Peyer's patch (tissue), 4 donors: ENCODE measurements around the gene ZFP57. TPM values are rescaled to one million over a fixed set of nuclear protein-coding genes. Genes with fewer than 3 reads are reported as not detected.

Experiments used
- DNase-seq, 3 donors: peaks; one replicate each; pipeline ENCODE4 v3.0.0-alpha.2; 2017 to 2019
- H3K27ac ChIP-seq, 4 donors: fragments of 200-600 bp; sonication (generic); one replicate each; pipeline ENCODE4 v1.5.1; 2016 to 2019
- H3K27me3 ChIP-seq, 2 donors: fragments of 200-600 bp; sonication (generic); one replicate each; pipeline ENCODE4 v1.5.1; 2019
- H3K36me3 ChIP-seq, 3 donors: fragments of 200-600 bp; sonication (generic); one replicate each; pipeline ENCODE4 v1.5.1; 2016 to 2019
- H3K4me1 ChIP-seq, 4 donors: fragments of 200-600 bp; sonication (generic); one replicate each; pipeline ENCODE4 v1.5.1; 2016 to 2019
- H3K4me3 ChIP-seq, 4 donors: fragments of 200-600 bp; sonication (generic); 1 replicate in 3 of 4; 2 replicates in 1 of 4; pipeline ENCODE4 v1.5.1; 2016 to 2019; ENCODE audit warnings: mild to moderate bottlenecking in 1 of 4
- H3K9me3 ChIP-seq, 4 donors: fragments of 200-600 bp; sonication (generic); one replicate each; pipeline ENCODE4 v1.5.1; 2016 to 2019; ENCODE audit warnings: mild to moderate bottlenecking in 1 of 4
- POLR2A ChIP-seq, 2 donors: fragments of 450-650 bp; IDR thresholded peaks; one replicate each; pipeline ENCODE4 v1.5.1; 2017; ENCODE audit warnings: antibody characterized with exemption in 2 of 2, mild to moderate bottlenecking in 2 of 2, moderate library complexity in 2 of 2
- total RNA-seq, 4 donors: library from RNA; depleted of rRNA; stranded (reverse); fragments of >200 nt; gene quantifications; one replicate each; pipeline ENCODE4 v1.1.0, GENCODE V29; 2016
- TF ChIP-seq, protein P1 (sequence below), 6 experiments: fragments of 450-650 bp in 4 of 6; fragments of 200-600 bp in 2 of 6; sonication (generic) in 1 of 6; IDR thresholded peaks; one replicate each; pipeline ENCODE4 v1.5.1; 2017 to 2019; ENCODE audit warnings: antibody characterized with exemption in 6 of 6, mild to moderate bottlenecking in 3 of 6, moderate library complexity in 1 of 6

The ZFP57 gene
- total RNA-seq, 4 donors from 2014 or later = 1.6 TPM; not detected in 3

DNA sequence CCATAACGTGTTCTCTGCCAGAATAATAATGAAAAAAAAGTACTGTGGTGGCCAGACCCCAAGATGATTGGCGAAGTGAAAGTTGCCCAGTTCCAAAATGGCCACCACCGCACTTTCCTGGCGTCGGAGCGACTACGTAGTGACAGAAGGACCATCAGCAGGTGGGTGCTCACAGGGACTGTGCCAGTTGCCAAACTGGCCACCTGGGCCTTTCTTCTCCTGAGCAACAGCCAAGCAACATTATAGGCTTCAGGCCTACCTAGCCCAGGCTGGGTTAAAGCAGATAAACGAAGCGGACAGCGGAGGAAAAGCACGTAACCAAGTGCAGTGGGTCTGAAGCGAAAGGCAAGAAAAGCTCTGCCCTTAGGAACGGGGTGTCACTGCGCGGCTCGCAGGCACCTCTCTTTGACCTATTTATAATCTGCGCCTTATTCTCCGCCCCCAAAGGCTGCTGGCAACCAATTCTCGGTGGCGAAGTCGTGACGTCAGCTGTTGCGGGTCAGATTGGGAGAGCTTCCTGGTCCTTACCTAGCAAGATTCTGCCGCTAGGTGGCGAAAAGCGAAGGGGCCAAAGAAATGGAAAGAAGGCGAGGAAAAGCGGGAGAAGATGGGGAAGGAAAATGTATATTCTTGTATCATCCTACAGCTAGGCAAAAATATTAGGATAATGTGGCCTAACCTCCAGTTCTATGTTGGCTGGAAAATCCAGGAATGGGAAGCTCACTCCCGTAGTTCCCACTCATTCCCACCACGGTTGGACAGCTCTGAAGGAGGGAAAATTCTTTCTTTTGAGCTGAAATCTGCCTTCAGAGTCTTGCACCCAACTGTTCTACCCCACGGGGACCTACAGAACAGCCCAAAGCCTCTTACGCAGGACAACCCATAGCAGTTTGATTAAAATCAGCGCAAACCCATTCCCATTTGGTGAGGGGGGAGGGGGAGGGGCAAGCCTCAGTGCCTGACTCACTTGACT, 31.0 kb downstream of the ZFP57 start:
- peak overlapping the region; percentile 94 to 98 (median 94) for H3K27ac ChIP-seq
- peak; percentile 97 to 100 (median 100) for DNase-seq
- no peaks in the 10 kb centered on the region for H3K27me3 ChIP-seq
- H3K36me3 ChIP-seq = no peaks in the 10 kb centered on the region
- peak; percentile 83 to 92 for TF ChIP-seq POLR2A (IDR thresholded peaks at IDR 0.05)
- TF ChIP-seq, protein P1, sequence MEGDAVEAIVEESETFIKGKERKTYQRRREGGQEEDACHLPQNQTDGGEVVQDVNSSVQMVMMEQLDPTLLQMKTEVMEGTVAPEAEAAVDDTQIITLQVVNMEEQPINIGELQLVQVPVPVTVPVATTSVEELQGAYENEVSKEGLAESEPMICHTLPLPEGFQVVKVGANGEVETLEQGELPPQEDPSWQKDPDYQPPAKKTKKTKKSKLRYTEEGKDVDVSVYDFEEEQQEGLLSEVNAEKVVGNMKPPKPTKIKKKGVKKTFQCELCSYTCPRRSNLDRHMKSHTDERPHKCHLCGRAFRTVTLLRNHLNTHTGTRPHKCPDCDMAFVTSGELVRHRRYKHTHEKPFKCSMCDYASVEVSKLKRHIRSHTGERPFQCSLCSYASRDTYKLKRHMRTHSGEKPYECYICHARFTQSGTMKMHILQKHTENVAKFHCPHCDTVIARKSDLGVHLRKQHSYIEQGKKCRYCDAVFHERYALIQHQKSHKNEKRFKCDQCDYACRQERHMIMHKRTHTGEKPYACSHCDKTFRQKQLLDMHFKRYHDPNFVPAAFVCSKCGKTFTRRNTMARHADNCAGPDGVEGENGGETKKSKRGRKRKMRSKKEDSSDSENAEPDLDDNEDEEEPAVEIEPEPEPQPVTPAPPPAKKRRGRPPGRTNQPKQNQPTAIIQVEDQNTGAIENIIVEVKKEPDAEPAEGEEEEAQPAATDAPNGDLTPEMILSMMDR (IDR thresholded peaks at IDR 0.05) = peak; percentile 93 to 97 (median 94)
- peak overlapping the region; percentile 55 to 74 (median 62) for H3K4me3 ChIP-seq
- peaks cover 0 to 11% (median 0%) of the 10 kb centered on the region in 4 donors for H3K4me1 ChIP-seq
- H3K9me3 ChIP-seq = no peaks in the 10 kb centered on the region

DNA sequence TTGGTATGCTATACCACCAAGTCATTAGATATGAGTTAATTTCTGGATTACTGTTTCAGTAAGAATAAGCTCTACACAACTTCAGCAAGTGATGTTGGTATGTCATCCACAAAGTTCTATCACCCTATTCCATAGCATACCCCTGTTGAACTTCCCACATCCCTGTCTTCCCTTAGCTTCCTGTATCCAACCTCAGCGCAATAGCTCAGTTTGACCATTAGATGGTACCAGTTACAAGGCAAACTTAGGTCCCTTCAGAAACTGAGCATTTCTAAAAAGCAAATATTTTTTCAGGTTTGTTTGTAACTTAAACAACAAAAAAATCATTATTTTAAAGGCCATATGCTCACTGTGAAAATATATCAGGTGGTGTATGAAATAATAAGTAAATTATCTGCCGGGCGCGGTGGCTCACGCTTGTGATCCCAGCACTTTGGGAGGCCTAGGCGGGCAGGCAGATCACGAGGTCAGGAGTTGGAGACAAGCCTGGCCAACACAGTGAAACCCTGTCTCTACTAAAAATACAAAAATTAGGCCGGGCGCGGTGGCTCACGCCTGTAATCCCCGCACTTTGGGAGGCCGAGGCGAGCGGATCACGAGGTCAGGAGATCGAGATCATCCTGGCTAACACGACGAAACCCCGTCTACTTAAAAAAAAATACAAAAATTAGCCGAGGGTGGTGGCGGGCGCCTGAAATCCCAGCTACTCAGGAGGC, 32.9 kb downstream of the ZFP57 start:
- DNase-seq = no peak
- Histone ChIP-seq H3K4me1 (peaks cover 0 to 11% (median 0%) of the 10 kb centered on the region in 4 donors), H3K4me3 (no peak overlapping the region), H3K9me3 (no peaks in the 10 kb centered on the region), H3K36me3 (no peaks in the 10 kb centered on the region), H3K27me3 (no peaks in the 10 kb centered on the region), H3K27ac (no peak overlapping the region)
- no peak for TF ChIP-seq POLR2A (IDR thresholded peaks at IDR 0.05)
- TF ChIP-seq, protein P1 (IDR thresholded peaks at IDR 0.05) = peak in 5 of 6 experiments; percentile 10 to 51 (median 41)

DNA sequence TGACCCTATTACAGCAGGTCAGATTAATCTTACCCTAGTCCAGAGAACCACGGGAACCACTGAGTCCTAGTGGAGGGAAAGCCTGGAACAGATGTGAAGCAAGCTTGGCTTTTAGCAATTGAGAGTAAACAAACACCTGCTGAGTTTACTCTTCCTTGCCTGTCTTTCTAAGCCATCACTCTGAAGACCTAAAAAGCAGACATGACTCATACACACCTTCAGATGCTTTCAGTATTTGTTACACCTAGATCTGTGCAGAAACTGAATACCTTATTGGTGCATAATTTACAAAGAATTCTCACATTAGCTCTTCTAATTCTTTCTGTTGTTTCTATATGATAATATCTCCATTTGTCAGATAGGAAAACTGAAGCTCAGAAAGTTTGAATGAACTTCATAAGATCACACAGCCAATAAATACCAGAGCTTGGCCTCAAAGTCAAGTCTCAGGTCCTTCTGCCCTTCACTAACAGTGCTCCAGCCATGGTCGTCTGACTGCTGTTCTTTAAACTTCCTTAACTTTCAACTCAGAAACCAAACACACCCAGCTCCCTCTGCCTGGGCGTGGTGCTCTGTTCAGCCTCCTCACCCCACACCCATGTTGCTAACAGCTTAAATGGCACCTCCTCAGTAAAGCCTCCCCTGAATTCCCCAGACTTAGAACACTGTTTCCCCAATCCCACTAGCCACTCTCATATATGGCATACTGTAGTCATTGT, 39.4 kb downstream of the ZFP57 start:
- no peak for TF ChIP-seq POLR2A (IDR thresholded peaks at IDR 0.05)
- TF ChIP-seq, protein P1 (IDR thresholded peaks at IDR 0.05) = no peak
- Histone ChIP-seq H3K27me3 (no peaks in the 10 kb centered on the region), H3K4me3 (no peak overlapping the region), H3K27ac (no peak overlapping the region), H3K4me1 (no peaks in the 10 kb centered on the region), H3K36me3 (no peaks in the 10 kb centered on the region), H3K9me3 (no peaks in the 10 kb centered on the region)
- peak in 1 of 3 donors; percentile 60 for DNase-seq

DNA sequence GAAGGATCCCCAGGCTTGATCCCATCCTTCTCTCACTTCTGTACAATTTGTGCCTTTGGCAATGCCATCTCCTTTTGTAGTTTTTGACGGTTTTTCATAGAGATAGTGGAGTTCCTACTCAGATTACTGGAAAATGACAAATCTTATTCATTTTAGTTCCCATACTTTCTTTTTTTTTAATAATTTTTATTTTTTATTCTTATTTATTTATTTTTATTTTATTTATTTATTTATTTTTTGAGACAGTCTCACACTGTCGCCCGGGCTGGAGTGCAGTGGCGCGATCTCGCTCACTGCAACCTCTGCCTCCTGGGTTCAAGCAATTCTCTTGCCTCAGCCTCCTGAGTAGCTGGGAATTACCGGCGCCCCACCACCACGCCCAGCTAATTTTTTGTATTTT, 43.7 kb downstream of the ZFP57 start:
- TF ChIP-seq POLR2A (IDR thresholded peaks at IDR 0.05) = no peak
- TF ChIP-seq, protein P1 (IDR thresholded peaks at IDR 0.05) = no peak
- Histone ChIP-seq H3K27me3 (no peaks in the 10 kb centered on the region), H3K27ac (no peak overlapping the region), H3K36me3 (no peaks in the 10 kb centered on the region), H3K4me3 (no peak overlapping the region), H3K9me3 (no peaks in the 10 kb centered on the region), H3K4me1 (peaks cover 0 to 11% (median 0%) of the 10 kb centered on the region in 4 donors)
- no peak for DNase-seq

DNA sequence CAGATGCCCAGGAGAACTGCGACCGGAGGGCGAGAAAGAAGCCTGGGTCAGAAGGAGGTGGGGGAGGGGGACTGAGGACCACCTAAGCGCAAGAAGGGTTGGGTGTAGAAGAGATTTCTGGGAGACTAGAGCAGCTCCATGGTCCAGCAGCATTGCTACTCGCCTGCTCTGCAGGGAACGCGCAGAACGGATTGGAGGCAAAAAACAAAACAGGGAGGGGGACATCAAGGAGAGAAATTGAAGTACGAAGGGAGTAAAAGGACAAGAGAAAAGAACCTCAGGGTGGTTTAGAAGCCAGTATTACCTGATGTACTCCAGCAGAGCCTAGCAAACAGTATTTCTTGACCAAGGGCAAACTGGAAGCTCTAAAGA, 47.4 kb downstream of the ZFP57 start:
- H3K4me3 ChIP-seq = peak overlapping the region; percentile 62 to 85 (median 73)
- no peaks in the 10 kb centered on the region for H3K27me3 ChIP-seq
- DNase-seq = no peak
- H3K36me3 ChIP-seq = no peaks in the 10 kb centered on the region
- TF ChIP-seq, protein P1 (IDR thresholded peaks at IDR 0.05) = no peak
- TF ChIP-seq POLR2A (IDR thresholded peaks at IDR 0.05) = no peak
- peak overlapping the region in 3 of 4 donors; percentile 74 to 83 (median 80) for H3K27ac ChIP-seq
- no peaks in the 10 kb centered on the region for H3K9me3 ChIP-seq
- peaks cover 0 to 31% (median 7%) of the 10 kb centered on the region in 4 donors for H3K4me1 ChIP-seq
